ENCODE results near the gene TAF4.
"Not testable (repeated sequence)": the region's sequence is repeated elsewhere in the genome, so short reads cannot be mapped to it uniquely, and the experiment has no call there.

The TAF4 gene

GRCh38 chr20:61976263-61976643, 89.4 kb downstream of the TAF4 start:
- TF ChIP-seq CTCF (conservative IDR thresholded peaks at IDR 0.05) (no peak), ZFX (IDR thresholded peaks at IDR 0.05) (no peak)
- H3K27ac ChIP-seq, result no peak overlapping the region

GRCh38 chr20:61975407-61976129, 90.1 kb downstream of the TAF4 start:
- TF ChIP-seq CTCF (conservative IDR thresholded peaks at IDR 0.05), result no peak
- TF ChIP-seq ZFX (IDR thresholded peaks at IDR 0.05), result no peak

DNA sequence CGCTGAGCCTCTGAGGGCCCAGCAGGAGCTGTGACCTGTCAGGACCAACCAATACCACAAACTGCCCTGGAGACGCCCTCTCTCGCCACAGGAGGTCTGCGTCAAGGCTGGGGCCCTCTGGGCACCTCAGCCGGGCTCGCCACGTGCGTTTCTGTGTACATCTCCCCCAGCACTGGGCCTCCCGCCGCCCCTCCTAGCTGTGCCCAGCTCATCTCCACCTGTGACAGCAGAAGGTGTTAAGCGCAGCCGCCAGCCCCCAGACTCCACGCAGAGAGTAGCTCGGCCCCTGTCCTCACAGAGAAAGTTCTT, 91.4 kb downstream of the TAF4 start:
- TF ChIP-seq CTCF (conservative IDR thresholded peaks at IDR 0.05) (no peak), ZFX (IDR thresholded peaks at IDR 0.05) (no peak)
- H3K27ac ChIP-seq, result no peak overlapping the region

More at GRCh38 chr20:61975407-61976129, 90.1 kb downstream of the TAF4 start:
- no peak overlapping the region for H3K27ac ChIP-seq

DNA sequence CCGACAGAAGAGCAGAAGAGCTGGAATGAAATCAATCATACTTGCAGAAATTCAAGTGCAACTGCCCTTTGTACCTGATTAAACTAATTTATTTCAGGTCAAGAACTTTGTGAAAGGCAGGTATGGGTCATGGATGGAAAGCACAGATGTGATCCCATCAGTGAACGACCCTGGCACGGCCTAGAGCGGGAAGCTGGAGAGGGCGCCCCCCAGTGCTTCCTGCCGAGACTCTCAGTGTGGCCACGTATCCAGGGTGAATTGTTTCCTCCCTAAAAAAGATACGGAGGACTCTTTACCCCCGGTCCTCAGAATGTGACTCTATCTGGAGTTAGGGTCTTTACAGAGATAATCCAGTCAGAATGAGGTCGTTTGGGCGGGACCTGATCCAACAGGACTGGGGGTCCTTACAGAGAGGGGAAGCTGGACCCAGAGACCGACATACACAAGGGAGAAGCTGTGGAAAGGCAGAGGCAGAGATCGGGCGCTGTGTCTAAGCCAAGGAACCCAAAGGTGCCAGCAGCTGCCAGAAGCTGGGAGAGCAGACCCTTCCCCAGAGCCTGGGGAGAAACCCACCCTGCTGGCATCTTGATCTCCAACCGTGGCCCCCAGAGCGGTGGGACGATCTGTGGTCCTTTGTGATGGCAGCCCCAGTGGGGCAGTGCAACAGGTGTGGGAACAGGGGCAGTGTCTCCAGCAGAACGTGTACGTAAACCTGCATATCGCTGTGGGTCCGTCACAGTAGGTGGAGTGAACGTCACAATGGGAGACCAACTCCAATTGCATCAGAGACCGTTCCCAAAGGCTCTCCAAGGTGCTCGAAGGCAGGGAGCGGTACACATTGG, 91.9 kb downstream of the TAF4 start:
- no peak overlapping the region for H3K27ac ChIP-seq
- TF ChIP-seq ZFX (IDR thresholded peaks at IDR 0.05) (no peak), CTCF (conservative IDR thresholded peaks at IDR 0.05) (no peak)

- no peak for TF ChIP-seq ZFX (IDR thresholded peaks at IDR 0.05)
- no peak for TF ChIP-seq CTCF (conservative IDR thresholded peaks at IDR 0.05)
These were observed 92.8 kb downstream of the TAF4 start for GRCh38 chr20:61972636-61973508.

DNA sequence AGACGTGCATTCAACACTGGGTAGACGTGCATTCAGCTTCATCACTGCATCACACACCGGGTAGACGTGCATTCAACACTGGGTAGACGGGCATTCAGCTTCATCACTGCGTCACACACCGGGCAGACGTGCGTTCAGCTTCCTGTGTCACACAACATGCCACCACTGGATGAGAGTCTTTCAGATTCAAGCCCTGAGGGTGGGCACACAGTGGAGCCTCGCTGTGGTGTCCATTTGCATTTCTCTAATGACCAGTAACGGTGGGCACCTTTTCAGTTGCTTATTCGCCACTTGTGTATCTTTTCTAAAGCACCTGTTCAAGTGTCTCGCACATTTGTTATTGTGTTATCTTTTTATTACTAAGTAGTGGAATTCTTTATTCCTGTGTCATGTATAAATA, 94.1 kb downstream of the TAF4 start:
- not testable (repeated sequence) for H3K27ac ChIP-seq

More at GRCh38 chr20:61972636-61973508, 92.8 kb downstream of the TAF4 start:
- H3K27ac ChIP-seq, result no peak overlapping the region

DNA sequence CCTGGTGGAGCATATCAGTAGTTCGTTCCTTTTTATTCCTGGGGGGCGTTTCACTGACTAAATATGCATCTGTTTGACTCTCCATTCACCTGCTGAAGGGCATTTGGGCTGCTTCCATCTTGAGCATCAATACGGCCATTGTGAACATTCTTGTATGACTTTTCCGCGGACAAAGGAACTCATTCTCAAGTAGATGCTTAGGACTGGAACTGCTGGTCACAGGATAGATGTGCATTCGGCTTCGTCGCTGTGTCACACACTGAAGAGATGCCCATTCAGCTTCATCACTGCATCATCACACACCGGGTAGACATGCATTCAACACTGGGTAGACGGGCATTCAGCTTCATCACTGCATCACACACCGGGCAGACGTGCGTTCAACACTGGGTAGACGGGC, 95.3 kb downstream of the TAF4 start:
- TF ChIP-seq CTCF (conservative IDR thresholded peaks at IDR 0.05) (no peak), ZFX (IDR thresholded peaks at IDR 0.05) (no peak)
- H3K27ac ChIP-seq, result no peak overlapping the region

Data from C4-2B (cell line).